HG03045 (cell line): ENCODE data around the gene NARF.

Experiments
- ATAC-seq: cut with Tn5 transposase; IDR thresholded peaks from one replicate; pipeline ENCODE4 v1.9.1; 2021; ENCODE audit warnings: mild to moderate bottlenecking, moderate library complexity; ENCODE audit not compliant: unreplicated experiment

NARF gene

GRCh38 chr17:82433560-82434215 lies 24.9 kb upstream of the NARF start:
- no peak for ATAC-seq

- ATAC-seq: no peak
These were observed 24.4 kb upstream of the NARF start for GRCh38 chr17:82434216-82434565.

DNA sequence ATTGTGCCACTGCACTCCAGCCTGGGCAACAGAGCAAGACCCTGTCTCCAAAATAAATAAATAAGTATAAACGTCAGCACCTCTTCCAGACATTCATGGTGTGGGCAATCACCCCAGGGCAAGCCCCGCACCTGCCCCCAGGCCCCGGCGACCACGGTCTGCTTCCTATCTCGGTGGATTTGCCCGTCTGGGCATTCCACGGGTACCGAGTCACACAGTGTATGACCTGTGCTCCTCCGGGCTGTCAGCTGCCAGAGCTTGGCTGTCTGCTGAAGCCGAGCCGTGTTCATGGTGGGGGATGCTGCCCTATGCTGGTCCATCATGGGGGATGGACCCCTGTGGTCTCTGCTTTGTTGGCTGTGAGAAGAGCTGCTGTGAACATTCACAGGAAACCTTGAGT lies 23.4 kb upstream of the NARF start:
- no peak for ATAC-seq

DNA sequence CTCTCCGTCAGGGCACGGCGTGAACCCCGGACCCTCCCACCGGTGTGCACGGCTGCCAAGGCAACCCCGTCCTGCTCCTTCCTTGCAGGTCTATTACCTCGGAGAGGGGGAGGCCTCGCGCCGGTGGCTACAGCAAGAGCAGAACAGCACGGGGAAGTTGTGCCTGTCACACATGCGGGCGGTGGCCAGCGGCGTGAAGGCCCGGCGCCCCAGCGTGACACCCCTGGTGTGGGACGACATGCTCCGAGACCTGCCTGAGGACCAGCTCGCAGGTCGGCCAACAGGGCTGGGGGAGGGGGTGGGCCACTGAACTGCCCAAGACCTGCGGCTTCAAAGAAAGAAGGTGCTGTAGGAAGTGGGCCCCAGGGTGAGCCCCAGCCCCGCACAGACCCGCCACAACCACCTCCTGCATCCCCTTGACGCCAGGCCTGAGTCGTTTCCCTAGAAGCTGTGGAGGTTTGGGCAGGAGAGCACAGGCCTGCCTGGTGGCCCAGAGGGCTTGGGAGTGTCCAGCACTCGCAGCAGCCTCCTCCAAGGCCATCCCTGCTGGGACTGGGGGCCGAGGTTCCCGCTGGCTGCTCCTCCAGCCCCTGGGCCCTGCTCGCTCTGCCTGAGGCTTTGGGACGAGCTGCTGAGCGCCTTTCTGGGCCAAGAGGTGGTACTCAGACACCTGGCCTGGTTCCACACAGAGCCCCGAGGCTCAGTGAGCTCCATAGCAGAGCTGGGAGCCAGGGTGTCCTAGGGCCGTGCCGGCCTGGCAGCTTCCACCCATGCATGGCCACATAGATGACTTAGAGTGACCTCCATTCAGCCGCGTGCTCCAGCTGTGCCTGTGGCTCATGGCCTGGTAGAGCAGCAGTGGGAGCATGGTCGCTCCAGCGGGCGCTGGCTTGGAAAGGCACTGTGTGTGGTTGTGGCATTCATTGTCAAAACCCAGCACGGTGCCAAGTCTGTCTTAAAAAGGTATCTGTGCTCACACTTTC lies 22.6 kb upstream of the NARF start:
- no peak for ATAC-seq

- no peak for ATAC-seq
These were observed 21.8 kb upstream of the NARF start for GRCh38 chr17:82436601-82437324.

- ATAC-seq: no peak
These were observed 21.2 kb upstream of the NARF start for GRCh38 chr17:82437325-82437668.

- no peak for ATAC-seq
These were observed 19.9 kb upstream of the NARF start for GRCh38 chr17:82438401-82439193.

- ATAC-seq: no peak
These were observed 19.2 kb upstream of the NARF start for GRCh38 chr17:82439194-82439828.

GRCh38 chr17:82439829-82440365 lies 18.6 kb upstream of the NARF start:
- ATAC-seq: no peak

DNA sequence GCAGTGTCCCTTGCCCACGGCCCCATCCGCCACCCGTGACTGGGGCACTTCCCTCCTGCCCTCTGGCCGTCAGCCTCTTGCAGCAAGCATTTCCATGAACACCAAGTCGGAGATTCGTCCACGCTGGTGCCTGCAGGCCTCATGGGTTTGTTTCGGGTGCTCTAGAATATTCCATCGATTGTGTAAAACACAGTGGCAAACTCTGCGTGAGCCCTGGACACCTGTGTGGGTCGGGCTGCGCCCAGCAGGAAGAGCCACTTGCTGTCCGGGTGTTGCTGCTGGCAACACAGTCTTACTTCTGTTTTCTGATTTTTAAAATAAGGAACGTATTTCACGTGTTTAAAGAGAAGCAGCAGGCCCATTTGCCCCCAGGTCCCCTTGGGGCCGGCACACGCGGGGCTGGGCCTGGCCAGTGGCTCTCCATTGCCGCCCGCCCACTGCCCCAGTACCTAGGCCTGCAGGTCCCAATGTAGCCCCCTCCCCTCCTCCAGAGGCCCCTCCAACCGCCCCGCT lies 18.0 kb upstream of the NARF start:
- no peak for ATAC-seq

- ATAC-seq: no peak
These were observed 17.4 kb upstream of the NARF start for GRCh38 chr17:82440991-82441627.

GRCh38 chr17:82441691-82442487 lies 16.7 kb upstream of the NARF start:
- no peak for ATAC-seq

DNA sequence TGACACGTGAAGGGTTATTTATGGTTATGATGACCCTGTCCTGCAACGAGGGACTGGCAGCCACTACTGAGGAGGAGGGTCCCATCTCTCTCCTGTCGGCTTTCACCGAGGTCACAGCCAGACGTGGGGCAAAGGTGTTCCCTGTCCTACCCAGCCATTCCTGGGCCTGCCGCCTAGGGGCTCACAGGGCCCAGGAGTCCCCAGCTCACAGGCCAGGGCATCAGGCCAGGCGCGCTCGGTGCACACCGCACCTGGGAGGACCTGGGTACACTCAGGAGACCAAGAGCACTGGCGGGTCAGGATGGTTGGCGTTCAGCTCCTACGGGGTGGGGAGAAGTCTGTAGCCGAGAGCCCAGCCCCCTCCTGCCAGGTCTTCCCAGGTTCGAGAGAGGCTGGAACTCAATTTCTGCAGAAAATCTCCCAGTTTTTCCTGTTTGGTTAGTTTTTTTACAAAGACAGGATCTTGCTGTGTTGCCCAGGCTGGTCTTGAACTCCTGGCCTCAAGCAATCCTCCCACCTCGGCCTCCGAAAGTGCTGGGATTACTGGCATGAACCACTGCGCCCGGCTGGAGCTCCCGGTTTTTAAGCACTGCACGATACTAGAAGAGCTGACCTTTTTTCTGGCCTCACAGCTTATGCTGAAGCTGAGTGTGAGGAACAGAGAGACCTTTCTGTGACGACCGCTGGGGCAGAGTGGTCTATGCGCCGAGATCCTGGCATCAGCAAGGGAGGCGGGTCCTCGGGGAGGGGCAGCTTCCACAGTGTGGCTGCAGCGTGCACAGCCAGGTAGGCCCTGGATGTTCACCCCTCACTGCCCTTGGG lies 15.7 kb upstream of the NARF start:
- no peak for ATAC-seq

DNA sequence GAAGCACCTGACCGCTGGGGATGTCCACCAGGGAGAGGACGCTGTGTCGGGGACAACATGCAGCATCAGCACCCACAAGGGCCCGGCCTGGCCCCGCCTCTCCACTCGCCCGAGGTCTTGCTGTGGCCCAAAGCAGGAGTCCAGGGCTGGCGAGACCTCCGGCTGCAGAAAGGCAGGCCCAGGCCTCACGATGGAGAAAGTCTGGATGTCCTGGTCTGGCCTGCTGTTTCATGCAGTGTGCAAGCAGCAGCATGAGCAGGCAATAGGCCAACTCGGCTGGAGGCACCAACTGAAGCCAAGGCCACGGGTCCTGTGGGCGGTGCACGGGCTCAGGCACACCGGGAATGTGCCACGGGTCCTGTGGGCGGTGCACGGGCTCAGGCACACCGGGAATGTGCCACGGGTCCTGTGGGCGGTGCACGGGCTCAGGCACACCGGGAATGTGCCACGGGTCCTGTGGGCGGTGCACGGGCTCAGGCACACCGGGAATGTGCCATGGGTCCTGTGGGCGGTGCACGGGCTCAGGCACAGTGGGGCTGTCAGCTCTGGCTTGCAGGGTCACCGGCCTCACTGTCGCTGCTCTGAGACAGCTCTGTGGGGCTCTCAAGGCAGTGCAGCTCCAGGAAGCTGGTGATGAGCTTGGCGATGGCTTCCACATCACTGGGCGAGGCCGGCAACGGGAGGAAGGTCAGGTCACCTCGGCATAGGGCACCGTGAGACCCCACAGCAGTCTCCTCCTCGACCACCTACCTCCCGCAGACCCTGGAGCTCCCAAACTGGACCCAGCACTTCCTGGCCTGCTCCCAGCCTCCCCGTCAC lies 14.9 kb upstream of the NARF start:
- ATAC-seq: no peak

DNA sequence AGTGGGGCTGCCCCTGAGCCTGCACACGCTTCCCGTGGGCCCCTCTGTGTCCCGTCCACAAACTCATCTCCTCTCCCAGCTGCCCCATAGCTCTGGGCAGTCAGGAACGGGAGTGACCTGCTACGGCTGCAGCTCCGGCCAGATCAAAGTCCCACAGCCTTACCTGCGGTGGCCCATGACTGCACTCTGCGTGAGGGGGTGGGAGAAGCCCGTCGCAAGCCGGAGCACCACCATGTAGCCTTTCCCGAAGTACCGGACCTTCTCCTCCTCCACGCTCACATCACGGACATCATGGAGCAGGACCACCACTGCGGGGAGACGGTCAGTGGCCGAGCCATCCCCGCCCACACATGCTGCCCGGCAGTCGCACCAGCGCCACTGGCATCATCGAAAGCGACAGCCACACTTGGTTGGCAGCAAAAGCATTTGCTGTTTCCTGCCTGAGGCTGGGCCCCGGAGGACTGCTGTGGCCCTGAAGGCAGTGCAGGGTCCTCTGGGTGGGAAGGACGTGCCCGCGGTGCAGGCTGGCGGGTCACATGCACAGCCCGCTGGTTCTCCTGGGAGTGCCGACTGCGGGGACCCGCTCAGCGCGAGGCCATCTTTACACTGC lies 14.2 kb upstream of the NARF start:
- no peak for ATAC-seq

DNA sequence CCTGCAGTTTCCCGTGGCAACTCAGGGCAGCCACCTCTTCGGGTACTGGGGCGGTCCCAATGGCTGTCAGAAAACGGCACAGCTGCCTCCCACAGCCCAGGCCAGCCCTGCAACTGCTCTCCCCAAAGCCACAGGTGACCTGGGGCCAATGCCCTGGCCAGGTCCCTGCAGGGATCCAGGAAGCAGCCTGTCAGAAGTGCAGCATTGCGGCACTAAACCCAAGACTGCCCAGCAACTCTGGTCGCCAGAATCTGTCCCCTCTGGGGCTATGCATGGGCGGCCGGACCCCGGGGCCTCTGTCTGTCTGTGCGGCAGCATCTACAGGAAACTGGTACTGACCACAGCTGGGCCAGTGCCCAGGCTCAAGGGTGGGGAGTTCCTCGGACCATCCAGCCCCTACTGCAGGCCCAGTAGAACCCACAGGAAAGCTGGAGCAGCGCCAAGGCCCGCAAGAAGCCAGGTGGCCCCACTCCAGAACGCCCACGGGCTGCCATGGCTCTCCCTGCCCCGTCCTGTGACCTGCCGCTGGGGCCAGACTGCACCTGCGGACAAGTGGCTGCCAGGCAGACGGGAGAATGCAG lies 13.5 kb upstream of the NARF start:
- no peak for ATAC-seq
